Measurements from ENCODE around the gene COL4A1. TPM values are rescaled to one million over a fixed set of nuclear protein-coding genes. Genes with fewer than 3 reads are reported as not detected.
A peak's percentile ranks its signal among the peaks of the same experiment; 100 is the strongest.

COL4A1 gene
- total RNA-seq, 1 donor from 2014 or later, result 105 TPM

DNA sequence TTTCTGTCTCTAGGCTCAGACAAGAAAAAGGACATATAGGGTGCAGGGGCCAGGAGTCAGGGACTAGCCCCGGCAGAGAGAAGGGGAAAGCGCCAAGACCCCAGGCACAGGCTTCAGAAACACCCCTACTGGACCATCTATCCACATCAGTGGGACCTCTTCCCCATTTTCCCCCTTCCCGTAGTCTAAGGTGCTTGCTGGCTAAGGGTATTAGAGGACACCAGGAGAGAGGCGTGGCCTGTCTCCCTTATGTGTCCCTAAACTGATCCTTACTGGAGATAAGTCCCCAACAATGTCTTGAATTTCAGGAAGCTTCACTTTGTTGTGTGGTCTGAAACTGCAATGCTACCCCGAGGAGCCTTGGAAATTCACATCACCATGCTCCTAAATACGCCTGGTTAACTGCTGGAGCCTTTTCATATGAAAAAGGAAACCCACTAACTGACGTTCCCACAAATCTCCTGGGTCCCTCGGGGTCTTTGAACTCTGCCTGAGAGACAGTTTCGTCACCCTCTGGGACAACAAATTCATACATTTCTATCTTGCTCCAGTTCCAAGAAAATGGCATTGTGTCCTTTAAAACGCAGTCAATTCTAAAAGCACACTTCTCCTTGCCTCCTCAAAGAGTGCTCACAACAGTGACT, 197.7 kb downstream of the COL4A1 start:
- Histone ChIP-seq H3K36me3 (no peaks in the 10 kb centered on the region), H3K4me3 (no peak overlapping the region), H3K4me1 (peaks cover 9% of the 10 kb centered on the region), H2AFZ (replicated peaks) (peak overlapping the region; percentile 56), H3K9ac (no peak overlapping the region), H4K20me1 (ENCODE audit: low read depth) (no peaks in the 10 kb centered on the region), H3F3A (ENCODE audit: low read depth) (peaks cover 16% of the 10 kb centered on the region), H3K9me3 (ENCODE audit: low read depth) (no peaks in the 10 kb centered on the region), H3K27ac (no peak overlapping the region), H3K4me2 (no peak overlapping the region), H3K27me3 (no peaks in the 10 kb centered on the region), H3K79me2 (ENCODE audit: low read depth) (no peaks in the 10 kb centered on the region)
- H3K4me1 Mint-ChIP-seq, result peaks cover 25% of the 10 kb centered on the region
- H3K27ac Mint-ChIP-seq, result no peak overlapping the region
- no peak overlapping the region for H3K4me3 Mint-ChIP-seq
- H3K36me3 Mint-ChIP-seq, result no peaks in the 10 kb centered on the region
- TF ChIP-seq EZH2phosphoT487 (IDR thresholded peaks at IDR 0.05) (no peak), EZH2 (IDR thresholded peaks at IDR 0.05) (no peak)
- TF ChIP-seq, protein P1, sequence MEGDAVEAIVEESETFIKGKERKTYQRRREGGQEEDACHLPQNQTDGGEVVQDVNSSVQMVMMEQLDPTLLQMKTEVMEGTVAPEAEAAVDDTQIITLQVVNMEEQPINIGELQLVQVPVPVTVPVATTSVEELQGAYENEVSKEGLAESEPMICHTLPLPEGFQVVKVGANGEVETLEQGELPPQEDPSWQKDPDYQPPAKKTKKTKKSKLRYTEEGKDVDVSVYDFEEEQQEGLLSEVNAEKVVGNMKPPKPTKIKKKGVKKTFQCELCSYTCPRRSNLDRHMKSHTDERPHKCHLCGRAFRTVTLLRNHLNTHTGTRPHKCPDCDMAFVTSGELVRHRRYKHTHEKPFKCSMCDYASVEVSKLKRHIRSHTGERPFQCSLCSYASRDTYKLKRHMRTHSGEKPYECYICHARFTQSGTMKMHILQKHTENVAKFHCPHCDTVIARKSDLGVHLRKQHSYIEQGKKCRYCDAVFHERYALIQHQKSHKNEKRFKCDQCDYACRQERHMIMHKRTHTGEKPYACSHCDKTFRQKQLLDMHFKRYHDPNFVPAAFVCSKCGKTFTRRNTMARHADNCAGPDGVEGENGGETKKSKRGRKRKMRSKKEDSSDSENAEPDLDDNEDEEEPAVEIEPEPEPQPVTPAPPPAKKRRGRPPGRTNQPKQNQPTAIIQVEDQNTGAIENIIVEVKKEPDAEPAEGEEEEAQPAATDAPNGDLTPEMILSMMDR (IDR thresholded peaks at IDR 0.05), result no peak
- DNase-seq (ENCODE audit: low spot score), result no peak
- H3K9me3 Mint-ChIP-seq, result no peaks in the 10 kb centered on the region
- peaks cover 5% of the 10 kb centered on the region for H3K27me3 Mint-ChIP-seq (ENCODE audit: insufficient read depth, low read depth)

DNA sequence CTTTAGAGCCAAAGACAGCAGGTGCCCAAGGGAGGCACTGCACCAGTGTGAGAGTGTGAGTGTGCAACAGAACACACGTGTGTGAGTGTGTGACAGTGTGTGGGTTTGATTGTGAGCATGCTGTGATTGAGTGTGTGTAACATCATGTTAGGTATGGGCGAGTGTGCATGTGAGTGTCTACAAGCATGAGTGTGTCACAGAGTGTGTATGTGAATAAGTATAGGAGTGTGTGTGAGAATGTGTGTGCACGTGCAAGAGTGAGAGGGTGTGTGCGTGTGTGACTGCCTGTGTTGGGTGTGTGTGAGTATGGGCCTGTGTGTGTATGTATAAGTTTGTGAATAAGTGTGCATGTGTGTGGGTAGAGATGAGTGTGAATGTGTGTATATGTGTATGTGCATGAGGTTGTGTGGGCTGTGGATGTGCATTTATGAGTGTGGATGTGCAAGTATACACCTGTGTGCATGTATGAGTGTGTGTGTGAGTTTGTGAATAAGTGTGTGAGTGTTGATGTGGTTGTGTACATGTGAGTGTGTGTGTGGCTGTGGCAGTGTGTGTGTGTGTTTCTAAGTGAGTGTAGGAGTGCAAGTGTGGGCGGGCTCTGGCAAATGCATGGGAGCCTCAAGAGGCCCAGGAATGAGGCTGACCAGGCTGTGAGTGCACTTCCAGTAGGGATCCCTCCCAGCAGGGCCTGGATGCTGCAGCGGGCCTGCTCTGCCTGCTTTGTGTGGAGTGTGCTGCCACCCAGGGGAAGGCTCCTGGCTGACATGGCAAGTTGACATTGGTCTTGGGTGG, 198.4 kb downstream of the COL4A1 start:
- no peak overlapping the region for H3K9ac ChIP-seq
- Mint-ChIP-seq H3K36me3 (no peaks in the 10 kb centered on the region), H3K27ac (no peak overlapping the region), H3K4me3 (peak overlapping the region; percentile 4), H3K9me3 (no peaks in the 10 kb centered on the region), H3K4me1 (peaks cover 20% of the 10 kb centered on the region), H3K27me3 (ENCODE audit: insufficient read depth, low read depth) (peaks cover 5% of the 10 kb centered on the region)
- H3K27ac ChIP-seq, result no peak overlapping the region
- no peaks in the 10 kb centered on the region for H3K79me2 ChIP-seq (ENCODE audit: low read depth)
- peak; percentile 75 for DNase-seq (ENCODE audit: low spot score)
- H3K36me3 ChIP-seq, result no peaks in the 10 kb centered on the region
- no peak overlapping the region for H2AFZ ChIP-seq (replicated peaks)
- no peak overlapping the region for H3K4me2 ChIP-seq
- no peak for TF ChIP-seq EZH2 (IDR thresholded peaks at IDR 0.05)
- TF ChIP-seq, protein P1 (IDR thresholded peaks at IDR 0.05), result peak; percentile 70
- peaks cover 9% of the 10 kb centered on the region for H3K4me1 ChIP-seq
- peaks cover 16% of the 10 kb centered on the region for H3F3A ChIP-seq (ENCODE audit: low read depth)
- H3K27me3 ChIP-seq, result no peaks in the 10 kb centered on the region
- H3K4me3 ChIP-seq, result no peak overlapping the region
- no peaks in the 10 kb centered on the region for H3K9me3 ChIP-seq (ENCODE audit: low read depth)
- H4K20me1 ChIP-seq (ENCODE audit: low read depth), result no peaks in the 10 kb centered on the region

DNA sequence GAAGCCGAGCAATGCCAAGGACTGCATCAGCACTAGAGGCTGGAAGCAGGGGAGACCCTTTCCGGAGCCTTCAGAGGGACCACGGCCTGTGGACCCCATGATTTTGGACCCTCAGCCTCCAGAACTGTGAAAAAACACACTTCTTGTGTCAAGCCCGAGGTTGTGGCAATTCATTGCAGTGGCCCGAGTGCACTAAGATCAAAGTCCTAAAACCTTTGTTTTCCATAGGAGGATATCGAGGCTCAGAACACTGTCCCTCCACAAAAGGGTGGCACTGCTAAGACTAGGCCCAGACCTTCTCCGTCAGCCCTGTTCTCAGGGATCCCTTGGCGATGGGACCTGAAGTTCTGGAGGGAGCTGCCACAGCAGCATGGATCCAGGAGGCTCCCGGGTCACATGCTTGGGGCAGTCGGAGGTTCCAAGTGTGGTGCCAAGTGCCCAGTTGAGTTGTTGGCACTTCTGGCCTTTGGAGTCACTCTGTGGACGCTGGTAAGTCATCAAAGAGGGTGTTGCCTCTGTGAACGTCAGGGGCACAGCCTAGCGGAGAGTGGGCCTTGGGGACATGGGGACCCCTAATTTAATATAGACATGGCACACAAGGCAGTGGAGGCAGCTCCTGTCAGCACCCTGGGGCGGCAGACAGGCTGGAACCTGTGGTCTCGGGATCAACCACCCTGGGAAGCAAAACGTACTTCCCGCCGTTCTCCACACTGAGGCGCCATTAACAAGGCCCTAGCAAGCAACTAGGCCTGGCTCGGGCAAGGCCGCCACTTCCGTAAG, 199.2 kb downstream of the COL4A1 start:
- H3K27ac Mint-ChIP-seq, result no peak overlapping the region
- no peak overlapping the region for H3K4me3 Mint-ChIP-seq
- H3K36me3 ChIP-seq, result no peaks in the 10 kb centered on the region
- no peaks in the 10 kb centered on the region for H3K79me2 ChIP-seq (ENCODE audit: low read depth)
- TF ChIP-seq, protein P1 (IDR thresholded peaks at IDR 0.05), result peak; percentile 56
- TF ChIP-seq EZH2 (IDR thresholded peaks at IDR 0.05), result no peak
- H3K27me3 ChIP-seq, result no peaks in the 10 kb centered on the region
- H2AFZ ChIP-seq (replicated peaks), result no peak overlapping the region
- H3K4me3 ChIP-seq, result no peak overlapping the region
- H3K27ac ChIP-seq, result no peak overlapping the region
- H3K9ac ChIP-seq, result no peak overlapping the region
- no peaks in the 10 kb centered on the region for H3K9me3 Mint-ChIP-seq
- no peaks in the 10 kb centered on the region for H3K9me3 ChIP-seq (ENCODE audit: low read depth)
- peaks cover 16% of the 10 kb centered on the region for H3F3A ChIP-seq (ENCODE audit: low read depth)
- H3K4me2 ChIP-seq, result no peak overlapping the region
- peaks cover 9% of the 10 kb centered on the region for H3K4me1 ChIP-seq
- no peaks in the 10 kb centered on the region for H3K36me3 Mint-ChIP-seq
- DNase-seq (ENCODE audit: low spot score), result peak; percentile 61
- peaks cover 12% of the 10 kb centered on the region for H3K4me1 Mint-ChIP-seq
- H3K27me3 Mint-ChIP-seq (ENCODE audit: insufficient read depth, low read depth), result peaks cover 10% of the 10 kb centered on the region
- H4K20me1 ChIP-seq (ENCODE audit: low read depth), result no peaks in the 10 kb centered on the region

Data from neural progenitor cell (in vitro differentiated cells).